Activated CD4-positive, alpha-beta memory T cell treated with anti-CD3 and anti-CD28 coated beads for 36 hours (primary cell): ENCODE measurements around the gene FAM228A. TPM values are rescaled to one million over a fixed set of nuclear protein-coding genes. Genes with fewer than 3 reads are reported as not detected.

Experiments used
- CTCF ChIA-PET: fragments of 350-600 bp; sonication (Branson Sonifier 250); formaldehyde crosslinking; loops from one replicate; lab custom pipeline; 2021; ENCODE audit warnings: antibody characterized with exemption, inconsistent platforms; lab: Charles Lee
- POLR2A ChIA-PET: fragments of 350-600 bp; sonication (Branson Sonifier 250); formaldehyde crosslinking; loops from one replicate; lab custom pipeline; 2021; ENCODE audit warnings: antibody characterized with exemption; lab: Charles Lee
- DNase-seq: peaks from one replicate; pipeline ENCODE4 v3.0.0-alpha.2; 2020
- H3K27ac Mint-ChIP-seq: one replicate; pipeline ENCODE4 v1.8.0; 2021; ENCODE audit warnings: mixed read lengths
- H3K27me3 Mint-ChIP-seq: one replicate; pipeline ENCODE4 v1.8.0; 2021; ENCODE audit warnings: mixed read lengths
- H3K36me3 Mint-ChIP-seq: one replicate; pipeline ENCODE4 v1.8.0; 2021; ENCODE audit warnings: mixed read lengths
- H3K4me1 Mint-ChIP-seq: one replicate; pipeline ENCODE4 v1.8.0; 2021; ENCODE audit warnings: low read depth, mixed read lengths
- H3K4me3 Mint-ChIP-seq: one replicate; pipeline ENCODE4 v1.8.0; 2021; ENCODE audit warnings: mild to moderate bottlenecking, mixed read lengths
- H3K9me3 Mint-ChIP-seq: one replicate; pipeline ENCODE4 v1.8.0; 2021; ENCODE audit warnings: mixed read lengths
- intact Hi-C: fragments of 100-400 bp; cut with micrococcal nuclease; formaldehyde crosslinking; loops from one replicate; pipeline ENCODE4 v1.15.1; 2023
- total RNA-seq, 2 experiments: library from RNA; stranded (reverse); gene quantifications; one replicate each; pipeline ENCODE4 v1.2.3, GENCODE V29; 2021

FAM228A gene
- total RNA-seq, 2 experiments from 2014 or later: 0.12 to 0.17 TPM

DNA sequence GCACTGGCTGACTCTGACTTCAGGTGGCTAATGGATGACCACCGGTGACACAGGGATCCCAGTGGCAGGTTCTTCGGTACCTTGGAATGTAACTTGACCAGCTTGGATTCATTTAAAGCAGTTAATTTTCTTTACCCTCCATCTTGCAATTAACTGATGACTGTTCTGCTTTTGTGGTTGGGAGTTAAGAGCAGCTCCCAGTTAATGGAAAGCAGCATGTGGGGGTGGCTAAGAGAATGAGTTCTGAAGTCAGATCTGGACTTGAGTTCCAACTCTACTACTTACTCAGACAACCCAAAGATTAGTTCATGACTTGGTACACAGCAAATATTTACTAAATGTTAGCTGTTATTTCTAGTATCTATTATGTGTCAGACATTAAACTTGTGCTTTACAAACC is 58.5 kb downstream of the FAM228A start:
- no peaks in the 10 kb centered on the region for H3K4me1 Mint-ChIP-seq
- ChIA-PET POLR2A (no interaction called here), CTCF (interaction anchor here (1.1 kb wide), 1 partner anchor 32 kb away, joined by 4 read pairs; no protein-coding TSS in a partner anchor)
- intact Hi-C loops: no loop called here
- H3K36me3 Mint-ChIP-seq: no peaks in the 10 kb centered on the region
- no peak for DNase-seq
- H3K27ac Mint-ChIP-seq: no peak overlapping the region
- H3K27me3 Mint-ChIP-seq: no peaks in the 10 kb centered on the region
- H3K4me3 Mint-ChIP-seq: no peak overlapping the region
- no peaks in the 10 kb centered on the region for H3K9me3 Mint-ChIP-seq

DNA sequence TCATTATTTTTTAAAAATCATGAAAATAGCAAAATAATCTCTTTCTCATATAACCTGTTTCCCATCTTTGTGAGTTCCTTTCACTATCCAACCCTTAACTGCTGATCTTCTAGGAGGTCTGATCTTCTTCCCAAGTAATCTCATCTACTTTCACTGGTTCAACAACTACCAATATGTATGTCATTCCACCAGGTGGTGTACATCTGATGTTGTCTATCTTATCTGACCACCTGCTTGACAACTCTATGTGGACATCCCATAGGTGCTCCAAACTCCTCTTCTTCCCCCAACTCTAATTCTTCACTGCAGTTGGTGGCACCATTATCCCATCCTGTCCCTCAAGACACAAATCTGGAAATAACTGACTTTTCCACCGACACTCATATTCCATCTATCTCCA is 62.5 kb downstream of the FAM228A start:
- no peak overlapping the region for H3K27ac Mint-ChIP-seq
- ChIA-PET POLR2A (no interaction called here), CTCF (no interaction called here)
- H3K9me3 Mint-ChIP-seq: no peaks in the 10 kb centered on the region
- no peaks in the 10 kb centered on the region for H3K4me1 Mint-ChIP-seq
- H3K27me3 Mint-ChIP-seq: no peaks in the 10 kb centered on the region
- intact Hi-C loops: no loop called here
- no peak for DNase-seq
- H3K36me3 Mint-ChIP-seq: peaks cover 1% of the 10 kb centered on the region
- no peak overlapping the region for H3K4me3 Mint-ChIP-seq

- DNase-seq: no peak
- Mint-ChIP-seq H3K27me3 (no peaks in the 10 kb centered on the region), H3K4me1 (no peaks in the 10 kb centered on the region), H3K36me3 (peaks cover 3% of the 10 kb centered on the region), H3K4me3 (no peak overlapping the region), H3K27ac (no peak overlapping the region), H3K9me3 (no peaks in the 10 kb centered on the region)
- POLR2A ChIA-PET: no interaction called here
- CTCF ChIA-PET: no interaction called here
- intact Hi-C loops: no loop called here
These were observed 63.3 kb downstream of the FAM228A start for GRCh38 chr2:24238158-24238557.

GRCh38 chr2:24239553-24239952 is 64.7 kb downstream of the FAM228A start:
- CTCF ChIA-PET: no interaction called here
- H3K27ac Mint-ChIP-seq: no peak overlapping the region
- no peaks in the 10 kb centered on the region for H3K9me3 Mint-ChIP-seq
- H3K36me3 Mint-ChIP-seq: peaks cover 3% of the 10 kb centered on the region
- H3K4me3 Mint-ChIP-seq: no peak overlapping the region
- H3K27me3 Mint-ChIP-seq: no peaks in the 10 kb centered on the region
- H3K4me1 Mint-ChIP-seq: no peaks in the 10 kb centered on the region
- intact Hi-C loops: no loop called here
- no peak for DNase-seq
- POLR2A ChIA-PET: no interaction called here

Other genes starting within 250 kb of the FAM228A start
- gene ATAD2B, start 247.9 kb upstream of the FAM228A start, total RNA-seq: 10 to 100 TPM; 13.2 to 14.3 TPM
- 10 to 100 TPM; 11.8 to 12.2 TPM for gene UBXN2A, start 234.6 kb upstream of the FAM228A start, total RNA-seq
- under 1 TPM in 1 of 2 experiments, not detected in 1; 0.39 TPM for gene MFSD2B, start 165.0 kb upstream of the FAM228A start, total RNA-seq
- 10 to 100 TPM; 18.4 to 21.2 TPM for gene WDCP, start 127.7 kb upstream of the FAM228A start, total RNA-seq
- gene FKBP1B, start 125.3 kb upstream of the FAM228A start, total RNA-seq: 1 to 10 TPM; 3.4 to 3.7 TPM
- gene SF3B6, start 98.7 kb upstream of the FAM228A start, total RNA-seq: 100 to 1,000 TPM; 145 to 148 TPM
- gene TP53I3, start 90.2 kb upstream of the FAM228A start, total RNA-seq: under 1 TPM; 0.90 to 0.94 TPM
- gene PFN4, start 51.7 kb upstream of the FAM228A start, total RNA-seq: under 1 TPM in 1 of 2 experiments, not detected in 1; 0.40 TPM
- 1 to 10 TPM; 6.5 to 7.2 TPM for gene FAM228B, start 51.6 kb upstream of the FAM228A start, total RNA-seq
- gene ITSN2, start 185.5 kb downstream of the FAM228A start, total RNA-seq: 10 to 100 TPM; 60.4 to 61.0 TPM